Neutrophil (primary cell): ENCODE measurements around the gene RPL28.

Source experiments
- H3K27ac ChIP-seq: fragments of 200-600 bp; sonication (generic); 2 replicates; pipeline ENCODE4 v1.5.1; 2016; ENCODE audit warnings: mild to moderate bottlenecking, moderate library complexity
- H3K27me3 ChIP-seq: fragments of 200-600 bp; sonication (generic); 2 replicates; pipeline ENCODE4 v1.6.0; 2016; ENCODE audit warnings: mild to moderate bottlenecking
- H3K36me3 ChIP-seq: fragments of 200-600 bp; sonication (generic); 2 replicates; pipeline ENCODE4 v1.5.1; 2017
- H3K4me1 ChIP-seq, 2 experiments: fragments of 200-600 bp in 1 of 2; sonication (generic) in 1 of 2; 1 replicate in 1 of 2; 2 replicates in 1 of 2; pipeline versions ENCODE4 v1.5.1 to v1.6.1; 2013 to 2016; ENCODE audit warnings: low read depth in 1 of 2, low read length in 1 of 2, mild to moderate bottlenecking in 1 of 2, moderate library complexity in 1 of 2; ENCODE audit not compliant: control insufficient read depth in 1 of 2, insufficient read depth in 1 of 2
- H3K4me3 ChIP-seq, 2 experiments: fragments of 200-600 bp in 1 of 2; sonication (generic) in 1 of 2; 1 replicate in 1 of 2; 2 replicates in 1 of 2; pipeline ENCODE4 v1.5.1; 2013 to 2016; ENCODE audit warnings: low read depth in 1 of 2, low read length in 1 of 2, mild to moderate bottlenecking in 1 of 2, moderate library complexity in 1 of 2
- H3K9me3 ChIP-seq: fragments of 200-600 bp; sonication (generic); 2 replicates; pipeline ENCODE4 v1.5.1; 2016
- CTCF ChIP-seq: fragments of 200-600 bp; sonication (generic); IDR thresholded peaks from 2 replicates; pipeline ENCODE4 v1.5.1; 2016; ENCODE audit warnings: antibody characterized with exemption

RPL28 gene

GRCh38 chr19:55451163-55451964, 65.6 kb downstream of the RPL28 start:
- no peak overlapping the region for H3K27ac ChIP-seq
- H3K27me3 ChIP-seq: peaks cover 75% of the 10 kb centered on the region
- H3K4me1 ChIP-seq: no peaks in the 10 kb centered on the region
- H3K4me3 ChIP-seq: no peak overlapping the region
- no peaks in the 10 kb centered on the region for H3K9me3 ChIP-seq
- no peak for TF ChIP-seq CTCF
- H3K36me3 ChIP-seq: no peaks in the 10 kb centered on the region

DNA sequence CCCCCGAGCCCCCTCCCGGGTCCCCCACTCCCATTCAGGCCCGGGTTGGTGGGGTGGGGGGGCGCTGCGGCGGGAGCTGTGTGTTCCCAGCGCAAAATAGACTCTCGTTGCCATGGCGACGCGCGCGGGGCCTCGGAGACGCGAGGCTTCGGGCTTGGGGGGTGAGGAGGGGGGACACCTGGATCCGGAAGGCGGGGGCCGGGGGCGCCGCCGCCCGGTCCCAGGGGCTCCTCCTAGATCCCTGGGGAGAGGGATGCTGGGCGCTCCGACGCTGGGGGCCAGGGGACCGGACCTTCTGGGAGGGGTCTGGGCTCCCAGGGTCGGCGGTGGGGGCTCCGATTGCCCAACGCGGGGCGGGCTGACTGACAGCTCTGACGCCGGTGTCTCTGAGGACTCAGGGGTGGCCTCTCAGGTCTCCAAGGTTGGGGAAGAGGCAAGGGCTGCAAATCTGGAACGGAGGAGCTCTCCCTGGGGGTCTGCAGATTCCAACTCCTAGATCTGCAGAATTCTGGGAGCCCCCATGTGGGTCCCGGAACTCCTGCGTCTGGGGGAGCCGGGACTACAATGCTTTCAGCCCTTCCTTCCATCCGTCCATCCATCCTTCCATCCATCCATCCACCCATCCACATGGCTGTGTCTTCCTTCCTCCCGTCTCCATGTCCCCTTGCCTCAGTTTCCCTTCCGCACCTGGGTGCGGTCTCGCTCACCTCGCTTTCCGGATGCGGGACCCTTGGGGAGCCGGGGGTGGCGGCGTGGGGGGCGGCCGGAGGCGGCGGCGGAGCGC, 66.4 kb downstream of the RPL28 start:
- Histone ChIP-seq H3K27ac (no peak overlapping the region), H3K27me3 (peaks cover 67% of the 10 kb centered on the region)

More for the DNA sequence above, 66.4 kb downstream of the RPL28 start:
- no peak for TF ChIP-seq CTCF
- no peaks in the 10 kb centered on the region for H3K36me3 ChIP-seq
- no peaks in the 10 kb centered on the region for H3K9me3 ChIP-seq
- no peaks in the 10 kb centered on the region for H3K4me1 ChIP-seq
- no peak overlapping the region for H3K4me3 ChIP-seq
